ENCODE data around the gene ENPP6. TPM values are rescaled to one million over a fixed set of nuclear protein-coding genes. Genes with fewer than 3 reads are reported as not detected.
"Not testable (repeated sequence)": the region's sequence is repeated elsewhere in the genome, so short reads cannot be mapped to it uniquely, and the experiment has no call there.

ENPP6 gene
- total RNA-seq, 3 donors from 2014 or later (not counting 1 experiment from before 2014, with no cell fraction given) = 0.23 TPM; not detected in 2

GRCh38 chr4:184215709-184216328, 1.9 kb downstream of the ENPP6 start:
- H3K4me3 Mint-ChIP-seq = no peak overlapping the region
- intact Hi-C loops (cut with micrococcal nuclease) = no loop called here
- no peak for TF ChIP-seq CTCF (IDR thresholded peaks at IDR 0.05)
- Histone ChIP-seq H3K4me3 (ENCODE audit: low read length) (no peak overlapping the region), H3K27ac (ENCODE audit: low read length) (no peak overlapping the region), H3K9me3 (ENCODE audit: control insufficient read depth, insufficient read depth, low read length) (no peaks in the 10 kb centered on the region), H3K36me3 (ENCODE audit: control insufficient read depth, insufficient read depth, low read length) (no peaks in the 10 kb centered on the region), H3K27me3 (ENCODE audit: control insufficient read depth, insufficient read depth, low read length) (no peaks in the 10 kb centered on the region), H3K4me1 (ENCODE audit: control insufficient read depth, insufficient read depth, low read length) (no peaks in the 10 kb centered on the region)
- ATAC-seq (no peak), DNase-seq (no peak)
- H3K36me3 Mint-ChIP-seq = no peaks in the 10 kb centered on the region
- no peaks in the 10 kb centered on the region for H3K4me1 Mint-ChIP-seq
- H3K27me3 Mint-ChIP-seq (ENCODE audit: low read depth in 2 of 2) = peaks cover 8 to 30% of the 10 kb centered on the region in 2 donors
- H3K27ac Mint-ChIP-seq = no peak overlapping the region
- no peaks in the 10 kb centered on the region for H3K9me3 Mint-ChIP-seq
- 81% methylated on average over 10 of the region's 10 CpGs for WGBS (ENCODE audit: insufficient coverage)

GRCh38 chr4:184214931-184215330, 2.7 kb downstream of the ENPP6 start:
- TF ChIP-seq CTCF (IDR thresholded peaks at IDR 0.05) = no peak
- no peaks in the 10 kb centered on the region for H3K27me3 ChIP-seq (ENCODE audit: control insufficient read depth, insufficient read depth, low read length)
- no peaks in the 10 kb centered on the region for H3K9me3 ChIP-seq (ENCODE audit: control insufficient read depth, insufficient read depth, low read length)
- no peak overlapping the region for H3K27ac ChIP-seq (ENCODE audit: low read length)
- intact Hi-C loops (cut with micrococcal nuclease) = no loop called here
- no peaks in the 10 kb centered on the region for H3K36me3 Mint-ChIP-seq
- no peaks in the 10 kb centered on the region for H3K36me3 ChIP-seq (ENCODE audit: control insufficient read depth, insufficient read depth, low read length)
- H3K4me3 Mint-ChIP-seq = no peak overlapping the region
- H3K4me1 Mint-ChIP-seq = no peaks in the 10 kb centered on the region
- DNase-seq = no peak
- no peak overlapping the region for H3K4me3 ChIP-seq (ENCODE audit: low read length)
- 88% methylated on average over 5 of the region's 5 CpGs for WGBS (ENCODE audit: insufficient coverage)
- peaks cover 8 to 27% of the 10 kb centered on the region in 2 donors for H3K27me3 Mint-ChIP-seq (ENCODE audit: low read depth in 2 of 2)
- H3K9me3 Mint-ChIP-seq = no peaks in the 10 kb centered on the region
- no peaks in the 10 kb centered on the region for H3K4me1 ChIP-seq (ENCODE audit: control insufficient read depth, insufficient read depth, low read length)
- H3K27ac Mint-ChIP-seq = no peak overlapping the region
- ATAC-seq = no peak

- ATAC-seq; H3K4me3 Mint-ChIP-seq; H3K9me3 ChIP-seq (ENCODE audit: control insufficient read depth, insufficient read depth, low read length); H3K9me3 Mint-ChIP-seq; H3K36me3 Mint-ChIP-seq; H3K27me3 ChIP-seq (ENCODE audit: control insufficient read depth, insufficient read depth, low read length); H3K4me1 Mint-ChIP-seq; H3K36me3 ChIP-seq (ENCODE audit: control insufficient read depth, insufficient read depth, low read length); DNase-seq; H3K27ac ChIP-seq (ENCODE audit: low read length); H3K27ac Mint-ChIP-seq; intact Hi-C loops (cut with micrococcal nuclease); H3K4me1 ChIP-seq (ENCODE audit: control insufficient read depth, insufficient read depth, low read length); H3K4me3 ChIP-seq (ENCODE audit: low read length): not testable (repeated sequence)
- WGBS (ENCODE audit: insufficient coverage) = 84% methylated on average over 22 of the region's 33 CpGs
- H3K27me3 Mint-ChIP-seq (ENCODE audit: low read depth in 2 of 2) = peaks cover 22 to 28% of the 10 kb centered on the region in 2 donors
Measured at GRCh38 chr4:184207734-184208607, 9.7 kb downstream of the ENPP6 start.

GRCh38 chr4:184205243-184205642, 12.4 kb downstream of the ENPP6 start:
- Histone ChIP-seq H3K4me3 (ENCODE audit: low read length) (no peak overlapping the region), H3K9me3 (ENCODE audit: control insufficient read depth, insufficient read depth, low read length) (no peaks in the 10 kb centered on the region), H3K4me1 (ENCODE audit: control insufficient read depth, insufficient read depth, low read length) (no peaks in the 10 kb centered on the region), H3K36me3 (ENCODE audit: control insufficient read depth, insufficient read depth, low read length) (no peaks in the 10 kb centered on the region), H3K27ac (ENCODE audit: low read length) (no peak overlapping the region), H3K27me3 (ENCODE audit: control insufficient read depth, insufficient read depth, low read length) (no peaks in the 10 kb centered on the region)
- TF ChIP-seq CTCF (IDR thresholded peaks at IDR 0.05) = no peak
- 93% methylated on average over 14 of the region's 14 CpGs for WGBS (ENCODE audit: insufficient coverage)
- Mint-ChIP-seq H3K36me3 (no peaks in the 10 kb centered on the region), H3K4me3 (no peak overlapping the region), H3K27me3 (ENCODE audit: low read depth in 2 of 2) (peaks cover 27 to 28% of the 10 kb centered on the region in 2 donors), H3K9me3 (no peaks in the 10 kb centered on the region), H3K4me1 (no peaks in the 10 kb centered on the region), H3K27ac (no peak overlapping the region)
- intact Hi-C loops (cut with micrococcal nuclease) = no loop called here
- DNase-seq (no peak), ATAC-seq (no peak)

All from natural killer cell (primary cell).